ENCODE data around the gene DROSHA.

Gene DROSHA

DNA sequence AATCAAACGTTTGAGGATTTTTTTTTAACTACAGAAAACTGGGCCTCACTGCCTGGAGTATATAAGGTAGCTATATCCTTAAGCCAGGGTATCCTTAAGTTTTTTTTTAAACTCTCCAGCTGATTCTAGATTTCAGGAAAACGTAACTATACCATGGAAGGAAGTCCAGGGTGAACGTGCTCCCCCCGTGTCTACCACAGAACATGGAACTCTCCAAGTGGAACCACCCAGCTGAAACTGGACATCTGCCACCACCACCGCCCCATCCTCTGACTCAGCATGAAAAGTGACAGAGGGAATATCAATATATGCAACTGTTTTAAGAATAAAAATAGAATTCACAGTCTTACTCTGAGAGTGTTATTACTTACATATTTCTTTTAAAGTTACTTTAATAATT, 61.3 kb downstream of the DROSHA start:
- DNase-seq (ENCODE audit: low spot score), result no peak

DNA sequence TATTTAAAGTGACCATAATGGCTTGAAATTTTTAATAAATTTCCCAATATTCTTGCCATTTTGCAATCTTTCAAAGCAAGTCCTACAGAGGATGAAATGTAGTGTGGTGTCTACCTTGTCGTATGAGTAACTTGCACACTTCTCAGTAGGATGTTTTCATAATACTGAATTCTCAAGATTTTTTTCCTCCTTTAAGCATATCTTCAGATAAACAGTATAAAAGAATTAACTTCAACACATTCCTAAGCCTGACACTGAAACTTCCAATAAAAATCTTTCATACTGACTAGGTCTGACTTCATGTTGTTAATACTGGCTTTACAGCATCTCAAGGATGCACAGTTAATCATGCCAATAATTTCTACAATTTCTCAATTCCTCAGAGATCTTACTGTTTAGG, 62.0 kb downstream of the DROSHA start:
- DNase-seq (ENCODE audit: low spot score), result no peak

DNA sequence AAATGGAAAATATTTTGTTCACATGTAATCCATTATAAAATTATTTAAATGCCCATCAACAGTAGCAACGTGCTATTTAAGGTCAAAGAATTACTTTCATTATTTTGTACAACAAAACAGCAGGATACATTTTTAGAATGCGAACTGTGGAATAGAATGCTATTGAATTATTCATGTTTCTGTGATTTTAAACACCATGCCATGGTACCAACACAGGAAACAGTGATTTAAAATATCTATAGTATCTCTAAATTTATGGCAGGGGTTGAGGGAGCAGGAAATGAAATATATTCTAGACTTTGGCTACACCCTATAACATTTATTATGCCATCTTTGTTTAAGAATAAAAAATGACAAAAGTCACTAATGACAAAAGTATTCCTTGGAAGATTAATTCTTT, 62.4 kb downstream of the DROSHA start:
- DNase-seq (ENCODE audit: low spot score), result no peak

DNA sequence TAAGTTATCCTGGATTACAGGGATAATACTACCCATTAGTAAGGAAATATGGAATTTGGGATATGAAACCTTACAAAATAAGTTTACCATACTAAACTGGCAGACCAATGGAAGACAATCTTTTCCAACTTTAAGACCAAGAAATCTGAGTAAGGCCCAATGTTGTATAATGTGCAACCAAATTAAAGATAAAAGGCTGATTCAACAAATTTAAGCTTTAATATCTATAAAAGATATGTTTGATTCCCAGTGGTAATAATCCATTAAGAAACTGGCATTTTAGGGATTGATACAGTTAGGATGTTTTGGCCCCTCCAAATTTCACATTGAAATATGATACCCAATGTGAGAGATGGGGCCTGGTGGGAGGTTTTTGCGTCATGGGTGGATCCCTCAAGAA, 66.6 kb downstream of the DROSHA start:
- DNase-seq (ENCODE audit: low spot score), result no peak

DNA sequence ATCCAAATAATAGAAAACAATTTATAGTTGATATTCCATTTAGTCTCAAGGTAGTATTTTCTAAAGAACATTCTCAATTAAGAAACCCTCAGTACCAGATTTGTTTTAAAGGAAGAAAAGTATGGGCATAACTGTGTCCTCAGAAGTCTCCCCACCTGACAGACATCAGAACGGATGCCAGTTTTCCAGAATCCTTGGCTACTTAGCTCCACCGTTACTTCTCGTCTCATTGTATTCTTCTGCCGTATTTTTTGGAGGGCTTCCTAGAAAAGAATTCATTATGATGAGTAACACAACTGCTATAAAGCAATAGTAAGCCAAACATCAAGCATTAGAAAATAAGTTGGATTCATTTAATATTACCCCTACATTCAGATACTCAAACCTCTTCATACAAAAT, 67.8 kb downstream of the DROSHA start:
- DNase-seq (ENCODE audit: low spot score), result no peak

DNA sequence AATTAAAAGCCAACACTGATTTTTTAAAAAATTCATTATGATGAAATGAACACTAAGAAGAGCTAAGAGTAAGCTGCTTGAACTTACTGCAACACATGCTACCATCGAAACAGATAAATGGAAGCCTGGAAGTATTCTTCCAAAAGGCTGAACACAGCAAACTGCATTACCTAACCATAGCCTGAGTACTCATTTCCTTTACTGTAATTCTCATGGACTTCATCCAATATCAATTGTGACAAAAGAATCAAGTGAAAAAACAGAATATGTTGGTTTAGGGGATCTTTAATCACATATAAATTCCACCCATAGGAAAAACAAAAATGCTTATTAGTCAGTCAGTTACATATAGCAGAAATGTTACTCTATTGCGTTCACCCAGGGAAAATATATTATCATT, 68.5 kb downstream of the DROSHA start:
- DNase-seq (ENCODE audit: low spot score), result no peak

DNA sequence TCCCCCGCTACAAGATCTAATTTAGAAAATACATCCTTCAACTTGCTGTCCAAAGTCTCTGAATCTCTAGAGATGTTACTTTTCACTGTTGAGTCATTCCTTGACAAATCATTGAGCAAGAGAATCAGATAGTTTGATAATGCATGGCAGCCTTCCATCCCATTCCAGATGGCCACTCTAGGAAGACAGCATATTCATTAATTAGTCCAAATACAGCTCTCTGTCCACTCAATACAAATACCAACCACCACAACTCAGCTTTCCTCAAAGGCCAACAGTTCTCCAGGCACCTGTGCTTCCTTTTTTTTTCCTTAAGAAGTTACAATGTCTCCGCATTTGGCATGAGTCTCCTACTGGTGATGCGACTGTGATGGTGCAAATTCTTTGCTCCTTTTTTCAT, 72.3 kb downstream of the DROSHA start:
- no peak for DNase-seq (ENCODE audit: low spot score)

DNA sequence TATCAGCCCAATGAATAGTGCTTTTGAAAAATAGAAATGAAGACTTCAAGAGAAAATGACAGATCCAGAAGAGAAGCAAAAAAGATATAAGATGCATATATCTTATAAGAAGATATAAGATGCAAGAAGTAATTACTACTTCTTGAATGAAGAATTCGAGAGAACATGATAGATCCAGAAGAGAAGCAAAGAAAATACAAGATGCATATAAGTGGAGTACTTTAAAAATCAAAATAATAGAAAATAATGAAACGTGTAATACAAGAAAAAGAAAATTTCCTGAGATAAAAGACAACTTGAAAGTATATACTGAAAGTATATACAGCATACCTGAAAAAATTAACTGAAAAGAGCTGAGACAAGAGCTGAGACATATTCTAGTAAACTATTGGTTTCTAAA, 76.7 kb downstream of the DROSHA start:
- DNase-seq (ENCODE audit: low spot score), result no peak

DNA sequence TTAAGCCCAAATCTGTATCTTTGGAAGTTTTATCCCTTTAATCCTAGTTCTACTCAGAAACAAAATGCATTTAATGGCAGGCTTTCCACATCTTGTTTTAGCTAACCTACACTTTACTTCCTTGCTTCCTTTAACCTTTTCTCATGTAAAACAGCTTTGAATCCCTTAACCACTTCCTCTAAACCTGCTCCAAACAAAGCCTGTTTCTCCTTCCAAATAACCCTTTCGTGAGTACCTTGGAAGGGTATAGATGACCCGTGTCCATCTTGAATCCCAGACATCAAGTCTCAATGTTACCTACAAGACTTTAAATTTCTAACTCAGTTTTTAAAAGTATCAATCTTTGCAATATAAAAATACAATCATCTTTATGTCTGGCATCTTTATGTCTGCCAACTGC, 78.4 kb downstream of the DROSHA start:
- no peak for DNase-seq (ENCODE audit: low spot score)

DNA sequence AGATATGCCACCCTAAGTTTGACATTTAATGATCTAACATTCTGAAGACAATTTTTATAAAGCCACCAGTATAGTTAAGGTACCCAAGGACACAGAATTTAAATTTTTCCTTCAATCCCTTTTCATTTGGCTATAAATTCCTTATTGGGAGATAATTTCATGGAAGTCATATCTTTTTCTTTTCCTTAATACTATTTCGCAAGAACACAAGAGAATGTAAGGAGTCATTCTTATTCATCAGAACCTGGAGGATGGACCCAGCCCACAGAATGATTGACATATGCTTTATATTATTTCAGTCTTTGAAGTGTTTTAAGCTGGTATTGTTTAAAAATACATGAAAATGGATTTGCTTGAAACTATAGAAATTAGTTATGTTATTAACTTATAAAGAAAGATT, 79.6 kb downstream of the DROSHA start:
- DNase-seq (ENCODE audit: low spot score), result no peak

DNA sequence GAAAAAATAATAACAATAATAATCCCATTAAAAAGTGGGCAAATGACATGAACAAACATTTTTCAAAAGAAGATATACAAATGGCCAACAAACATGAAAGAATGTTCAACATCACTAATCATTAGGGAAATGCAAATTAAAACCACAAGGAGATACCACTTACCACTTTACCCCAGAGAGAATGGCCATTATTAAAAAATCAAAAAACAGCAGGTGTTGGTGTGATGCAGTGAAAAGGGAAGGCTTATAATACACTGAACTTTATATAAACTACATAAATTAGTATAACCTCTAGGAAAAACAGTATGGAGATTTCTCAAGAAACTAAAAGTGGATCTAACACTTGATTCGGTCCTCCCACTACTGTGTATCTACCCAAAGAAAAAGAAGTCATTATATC, 81.9 kb downstream of the DROSHA start:
- DNase-seq (ENCODE audit: low spot score), result no peak

DNA sequence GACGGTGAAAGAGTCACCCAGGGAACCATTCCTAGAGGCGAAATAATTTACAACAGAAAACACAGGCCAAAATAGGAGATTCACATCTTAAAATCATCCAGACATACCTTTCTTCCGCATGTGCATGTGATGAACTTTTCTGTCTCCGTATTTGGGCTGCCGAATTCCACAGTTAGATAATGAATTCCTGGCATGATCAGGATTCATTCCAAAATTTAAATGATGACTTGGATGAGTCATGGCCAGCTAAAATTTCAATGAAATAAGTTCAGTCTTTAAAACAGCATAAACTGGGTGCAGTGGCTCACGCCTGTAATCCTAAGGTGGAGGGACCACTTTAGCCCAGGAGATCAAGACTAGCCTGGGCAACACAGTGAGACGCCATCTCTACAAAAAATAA, 82.7 kb downstream of the DROSHA start:
- DNase-seq (ENCODE audit: low spot score), result no peak

DNA sequence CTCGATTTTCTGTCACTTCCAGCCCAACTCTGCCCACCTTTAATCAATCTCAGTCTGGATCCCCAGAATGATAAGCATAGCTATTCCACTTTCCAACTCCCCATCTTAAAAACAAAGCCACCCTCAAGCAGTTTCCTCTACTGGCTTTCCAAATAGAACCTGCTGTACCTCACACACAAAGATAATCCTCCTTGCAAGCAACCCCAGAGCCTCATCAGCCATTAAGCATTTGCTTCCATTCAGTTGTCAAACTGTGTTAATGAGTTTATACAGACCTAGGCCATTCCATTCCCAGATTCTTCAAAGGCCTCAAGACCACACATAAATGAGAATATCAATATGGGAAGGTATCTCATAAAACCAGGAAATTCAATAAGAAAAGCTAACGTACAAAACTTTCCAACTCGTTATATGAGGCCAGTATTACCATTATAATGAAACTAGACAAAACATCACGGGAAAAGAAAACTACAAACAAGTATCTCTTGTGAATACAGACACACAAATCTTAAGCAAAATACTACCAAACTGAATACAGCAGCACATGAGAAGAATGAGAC, 86.8 kb downstream of the DROSHA start:
- no peak for DNase-seq (ENCODE audit: low spot score)

DNA sequence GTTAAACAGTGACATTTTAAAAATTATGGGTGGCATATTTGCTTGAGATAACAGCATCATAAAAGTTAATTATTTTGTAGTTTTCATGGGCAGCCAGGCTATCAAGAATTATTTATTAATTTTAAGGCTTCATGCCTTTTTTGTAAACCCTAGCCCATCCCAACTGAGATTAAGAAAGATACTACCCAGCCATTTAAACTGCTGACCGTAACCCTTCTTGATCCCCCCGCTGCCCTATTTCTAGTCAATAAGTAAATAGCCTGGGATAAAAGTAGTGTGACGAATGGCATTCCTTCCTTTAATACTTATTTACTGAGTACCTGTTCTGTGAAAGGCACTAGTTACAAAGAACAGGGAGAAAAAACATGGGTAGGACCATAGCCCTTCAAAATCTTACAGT, 88.3 kb downstream of the DROSHA start:
- no peak for DNase-seq (ENCODE audit: low spot score)

DNA sequence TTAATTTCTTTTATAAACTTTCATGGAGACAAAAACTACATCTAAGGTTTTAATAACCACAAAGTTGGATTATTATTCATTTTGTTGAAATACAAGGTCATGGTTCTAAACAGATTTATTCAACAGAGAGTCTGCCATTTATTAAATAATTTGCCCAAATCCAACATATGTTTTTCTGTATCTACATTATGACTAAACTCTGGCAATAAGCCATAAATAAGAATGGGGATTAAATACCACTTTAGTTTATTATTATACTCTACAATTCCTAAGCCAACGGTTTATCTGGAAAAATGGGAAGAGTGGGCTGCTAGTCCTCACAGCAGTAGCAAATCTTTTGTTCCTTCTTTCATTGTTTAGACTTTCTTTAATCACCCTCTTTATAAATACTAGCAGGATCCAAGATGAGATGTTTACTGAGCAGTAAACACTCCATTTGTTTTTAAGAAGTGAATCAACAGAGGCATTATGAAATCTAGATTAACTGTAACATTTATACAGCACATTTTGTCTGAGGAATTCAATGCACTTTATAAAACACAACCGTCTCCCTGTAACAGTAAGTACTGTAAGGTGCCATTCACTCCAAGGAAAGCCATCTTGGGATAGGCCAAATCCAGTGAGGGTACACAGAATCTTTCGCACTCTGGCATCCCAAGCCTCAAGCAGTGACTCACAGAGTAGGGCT, 89.7 kb downstream of the DROSHA start:
- no peak for DNase-seq (ENCODE audit: low spot score)

DNA sequence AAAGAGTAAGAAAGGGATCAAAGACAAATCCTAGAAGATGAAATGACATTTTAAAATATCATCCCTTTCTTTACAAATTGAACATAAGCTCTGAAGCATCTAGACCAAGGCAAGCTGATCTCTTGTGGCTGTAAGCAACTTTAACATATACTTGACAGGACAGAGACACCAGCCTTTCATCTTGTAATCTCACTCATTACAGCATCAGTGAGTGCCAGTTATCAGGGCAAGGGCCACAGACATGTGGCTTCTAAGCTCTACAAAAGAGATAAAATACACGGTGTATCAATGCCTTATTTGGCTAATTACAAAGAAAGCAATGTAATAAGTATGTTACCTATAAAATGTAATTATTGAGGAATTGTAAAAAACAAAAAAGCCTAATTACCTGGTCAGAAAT, 95.0 kb downstream of the DROSHA start:
- no peak for DNase-seq (ENCODE audit: low spot score)

DNA sequence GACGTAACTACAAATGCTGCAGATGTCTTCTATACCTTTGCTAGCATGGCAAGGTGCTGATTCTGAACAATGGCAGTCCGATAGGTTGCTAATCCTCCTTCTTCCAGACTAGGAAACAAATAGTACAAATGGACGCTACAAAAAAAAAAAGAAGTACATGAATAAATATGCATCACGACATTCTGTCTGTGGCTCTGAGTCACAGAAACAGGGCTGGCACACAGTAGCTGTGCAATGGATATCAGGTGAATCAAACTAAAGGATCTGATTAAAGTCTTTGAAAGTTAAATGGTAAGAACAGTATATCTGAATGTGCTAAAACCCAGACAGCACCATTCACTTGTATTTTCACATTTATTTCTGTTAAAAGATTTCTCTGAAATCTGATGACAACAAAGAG, 96.2 kb downstream of the DROSHA start:
- DNase-seq (ENCODE audit: low spot score), result no peak

DNA sequence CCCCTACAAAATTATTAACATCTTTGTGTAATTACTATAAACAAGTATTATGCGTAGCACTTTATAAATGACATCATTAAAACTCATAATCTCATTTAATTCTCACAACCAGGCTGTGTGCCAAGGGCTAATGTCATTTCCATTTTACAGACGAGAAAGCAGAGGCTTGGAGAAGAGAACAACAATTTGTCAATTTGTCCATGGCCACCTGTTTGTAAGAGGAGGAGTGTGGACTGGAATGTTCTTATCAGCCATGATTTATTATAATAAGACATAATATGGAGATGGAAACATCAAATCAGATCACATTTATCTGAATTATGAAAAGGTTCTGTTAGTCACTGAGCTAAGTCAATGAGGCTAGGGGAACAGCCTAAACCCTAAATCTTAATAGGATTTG, 97.0 kb downstream of the DROSHA start:
- DNase-seq (ENCODE audit: low spot score), result peak; percentile 9

DNA sequence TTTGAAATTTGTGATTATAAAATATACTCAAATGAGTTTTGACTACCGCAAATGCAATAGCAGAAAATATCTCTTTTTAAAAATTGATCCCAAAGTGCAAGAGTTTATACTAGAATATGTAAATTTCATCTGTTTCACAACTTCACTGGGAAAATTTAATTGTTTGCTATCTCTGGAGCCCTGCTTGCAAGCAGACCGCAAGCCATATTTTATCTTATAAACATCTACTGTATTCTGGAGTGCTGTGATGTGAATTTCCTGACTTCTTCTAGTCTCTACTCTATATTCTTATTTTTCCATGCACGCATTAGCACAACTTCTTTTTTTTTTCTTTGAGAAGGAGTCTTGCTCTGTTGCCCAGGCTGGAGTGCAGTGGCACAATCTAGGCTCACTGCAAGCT, 98.7 kb downstream of the DROSHA start:
- DNase-seq (ENCODE audit: low spot score), result no peak

DNA sequence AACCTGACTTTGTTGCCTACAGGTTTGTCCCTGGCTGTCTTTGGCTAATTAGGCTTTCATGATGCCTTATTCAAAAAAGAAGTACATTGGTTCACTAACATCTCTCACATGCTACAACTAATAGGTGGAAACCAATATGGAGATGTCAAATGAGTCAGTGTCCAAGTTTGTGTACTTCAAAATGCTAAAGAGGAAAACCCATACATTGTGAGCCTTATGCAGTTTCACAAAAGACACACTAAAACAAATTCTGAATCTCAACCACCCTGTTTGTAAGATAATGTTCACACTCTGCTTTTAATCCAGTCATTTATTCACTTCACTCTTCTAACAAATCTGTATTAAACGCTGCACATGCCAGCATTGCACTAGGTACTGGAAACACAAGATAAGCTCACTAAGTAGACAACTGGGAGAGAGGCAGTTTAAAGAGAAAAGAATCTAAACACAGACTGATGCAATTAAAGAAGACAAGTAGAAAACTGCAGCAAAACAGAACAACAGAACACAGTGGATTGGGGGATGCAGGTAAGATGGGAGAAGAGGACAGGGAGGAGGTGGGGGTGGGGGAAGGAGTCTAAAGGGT, 104.1 kb downstream of the DROSHA start:
- no peak for DNase-seq (ENCODE audit: low spot score)

DNA sequence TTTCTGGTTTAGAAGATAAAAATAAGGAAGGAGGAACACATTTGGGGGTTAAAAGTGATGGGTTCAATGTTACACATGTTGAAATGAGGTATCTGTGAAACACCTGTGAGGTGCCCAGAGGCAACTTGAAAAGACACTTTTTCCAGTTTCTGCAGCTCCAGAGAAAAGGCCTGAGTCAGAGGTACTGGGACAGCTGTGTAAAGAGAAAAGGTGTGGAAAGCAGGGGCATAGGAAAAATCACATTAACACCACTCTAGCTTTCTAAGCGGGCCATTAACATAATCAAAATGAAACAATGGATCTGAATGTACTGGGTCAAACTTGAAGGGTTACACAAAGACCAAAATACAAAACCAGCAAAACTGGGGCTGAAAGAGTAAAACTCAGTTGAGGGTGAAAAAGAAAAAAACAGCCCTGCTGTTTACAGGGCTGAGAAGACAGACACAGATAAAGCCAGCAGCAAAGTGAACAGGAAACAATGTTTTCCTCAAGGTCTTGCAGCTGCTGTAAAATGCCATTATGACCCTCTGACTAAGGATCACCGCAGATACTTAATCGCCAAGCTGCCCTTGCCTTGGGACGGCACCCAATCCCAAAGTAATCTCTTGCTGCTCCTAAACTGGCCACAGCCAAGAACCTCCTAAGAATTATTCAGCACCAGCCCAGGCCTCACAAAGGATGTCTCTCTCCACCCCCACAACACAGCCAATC, 104.7 kb downstream of the DROSHA start:
- DNase-seq (ENCODE audit: low spot score), result no peak

DNA sequence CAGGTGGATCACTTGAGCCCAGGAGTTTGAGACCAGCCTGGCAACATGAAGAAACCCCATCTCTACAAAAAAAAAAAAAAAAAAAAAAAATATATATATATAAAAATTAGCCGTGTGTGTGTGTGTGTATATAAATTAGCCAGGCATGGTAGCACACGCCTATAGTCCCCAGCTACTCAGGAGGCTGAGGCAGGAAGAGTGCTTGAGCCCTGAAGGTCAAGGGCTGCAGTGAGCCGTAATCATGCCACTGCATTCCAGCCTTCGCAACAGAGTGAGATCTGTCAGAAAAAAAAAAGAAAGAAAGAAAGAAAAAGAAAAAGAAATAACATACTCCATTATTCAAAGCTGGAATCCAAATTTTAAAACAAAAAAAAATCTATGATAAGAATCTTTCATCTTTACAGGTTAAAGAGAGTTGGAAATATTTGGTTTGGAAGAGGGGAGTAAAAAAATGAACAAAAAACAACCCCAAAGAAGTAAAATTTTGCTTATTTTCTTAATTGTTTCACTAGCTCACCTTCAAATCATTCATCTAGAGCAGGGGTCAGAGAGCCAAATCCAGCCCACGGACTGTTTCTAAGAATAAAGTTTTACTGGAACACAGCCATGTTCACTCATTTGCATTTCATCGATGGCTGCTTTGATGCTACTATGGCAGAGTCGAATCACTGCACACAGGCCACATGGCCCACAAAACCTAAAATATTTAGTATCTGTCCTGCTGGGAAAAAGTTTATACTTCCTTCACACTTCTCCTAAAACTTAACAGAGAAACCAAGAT, 109.9 kb downstream of the DROSHA start:
- DNase-seq (ENCODE audit: low spot score), result no peak
